K562 (cell line): Measurements from ENCODE around the gene ZNF628. TPM values are rescaled to one million over a fixed set of nuclear protein-coding genes. Genes with fewer than 3 reads are reported as not detected.

ENCODE experiments used
- ATAC-seq: fragments of 200-7000 bp; cut with Tn5 transposase; 3 replicates; pipeline ENCODE4 v1.9.1; 2020; ENCODE audit warnings: moderate library complexity
- BruUV-seq: library from RNA; stranded (reverse); fragments of 400-500 nt; replicated peaks from 2 replicates; lab custom pipeline; 2021; lab: Mats Ljungman, UMichigan
- CTCF ChIA-PET: fragments of 300-600 bp; formaldehyde crosslinking; extraction: SDS; loops from one replicate; lab custom pipeline; 2021; ENCODE audit warnings: low intra/inter-chr PET ratio; lab: Yijun Ruan, JAX
- POLR2A ChIA-PET: fragments of 300-600, 350-650 bp; sonication (Branson Sonifier 250); formaldehyde crosslinking; extraction: SDS; loops from one replicate; lab custom pipeline; 2021; ENCODE audit warnings: antibody characterized with exemption, inconsistent platforms; lab: Yijun Ruan, JAX
- DNase-seq, 4 experiments: peaks; one replicate each; pipeline versions ENCODE4 v3.0.0 to v3.0.0-alpha.2; 2011 to 2018; ENCODE audit warnings: low spot score in 3 of 4, mixed read lengths in 3 of 4; ENCODE audit errors: extremely low read depth in 1 of 4
- FAIRE-seq: peaks from 2 replicates; lab custom pipeline; 2011; peaks lifted over from hg19 to GRCh38; lab: Jason Lieb, UNC
- H2AFZ ChIP-seq: 2 replicates; pipeline ENCODE4 v1.6.0; 2011; ENCODE audit warnings: low read depth, low read length, control low read depth, inconsistent platforms
- H3K27ac ChIP-seq: fragments of 200-600 bp; 3 replicates; pipeline ENCODE4 v1.8.0; 2011; ENCODE audit warnings: low read depth, mild to moderate bottlenecking, control low read depth, inconsistent platforms, low read length, moderate library complexity, mixed read lengths; ENCODE audit errors: extremely low read depth
- H3K27me3 ChIP-seq, 2 experiments: fragments of 300-600 bp in 1 of 2; 2 replicates in 1 of 2; 3 replicates in 1 of 2; pipeline versions ENCODE4 v1.6.0 to v1.8.0; 2011; ENCODE audit warnings: inconsistent platforms in 2 of 2, low read length in 2 of 2, mild to moderate bottlenecking in 1 of 2, mixed read lengths in 1 of 2, moderate library complexity in 1 of 2; ENCODE audit not compliant: control insufficient read depth in 2 of 2, insufficient read depth in 2 of 2
- H3K36me3 ChIP-seq: fragments of 300-600 bp; 3 replicates; pipeline ENCODE4 v1.8.0; 2011; ENCODE audit warnings: mild to moderate bottlenecking, low read length, inconsistent platforms; ENCODE audit not compliant: control insufficient read depth, insufficient read depth
- H3K4me1 ChIP-seq, 2 experiments: fragments of 200-600 bp in 1 of 2; replicated peaks in 1 of 2; 2 replicates in 1 of 2; 3 replicates in 1 of 2; pipeline versions ENCODE4 v1.5.1 to v1.8.0; 2011; ENCODE audit warnings: inconsistent platforms in 2 of 2, low read length in 2 of 2, mild to moderate bottlenecking in 1 of 2, mixed read lengths in 1 of 2, moderate library complexity in 1 of 2; ENCODE audit not compliant: control insufficient read depth in 2 of 2, insufficient read depth in 2 of 2
- H3K4me2 ChIP-seq: 2 replicates; pipeline ENCODE4 v1.6.1; 2011; ENCODE audit warnings: low read length, control low read depth, inconsistent platforms, mixed read lengths; ENCODE audit not compliant: insufficient read depth
- H3K4me3 ChIP-seq: fragments of 200-600 bp; sonication (generic), shearing (Covaris generic); 2 replicates; pipeline ENCODE4 v1.5.1; 2016; ENCODE audit warnings: control low read depth, inconsistent platforms
- H3K79me2 ChIP-seq: fragments of 200-600 bp; 3 replicates; pipeline ENCODE4 v1.8.0; 2011; ENCODE audit warnings: low read length, inconsistent platforms; ENCODE audit not compliant: control insufficient read depth, insufficient read depth
- H3K9ac ChIP-seq, 2 experiments: 2 replicates each; pipeline versions ENCODE4 v1.6.0 to v1.6.1; 2011; ENCODE audit warnings: low read depth in 2 of 2, low read length in 2 of 2, control low read depth in 1 of 2, inconsistent platforms in 1 of 2, mild to moderate bottlenecking in 1 of 2, mixed read lengths in 1 of 2; ENCODE audit not compliant: insufficient read depth in 1 of 2
- H3K9me1 ChIP-seq: one replicate; pipeline ENCODE4 v1.6.0; 2011; ENCODE audit warnings: inconsistent platforms, mild to moderate bottlenecking, low read length, moderate library complexity; ENCODE audit not compliant: control insufficient read depth, insufficient read depth
- H3K9me3 ChIP-seq: replicated peaks from 2 replicates; pipeline ENCODE4 v1.5.1; 2011; ENCODE audit warnings: low read depth, low read length, inconsistent platforms; ENCODE audit not compliant: control insufficient read depth, insufficient read depth
- H4K20me1 ChIP-seq: replicated peaks from 2 replicates; pipeline ENCODE4 v1.6.1; 2011; ENCODE audit warnings: low read length, inconsistent platforms, mixed read lengths; ENCODE audit not compliant: control insufficient read depth, insufficient read depth
- ARNT ChIP-seq, 2 experiments: fragments of 450-650 bp; IDR thresholded peaks; 2 replicates each; pipeline ENCODE4 v1.6.1; 2016; ENCODE audit warnings: mild to moderate bottlenecking in 1 of 2
- CCAR2 ChIP-seq: fragments of 200-400 bp; formaldehyde crosslinking; IDR thresholded peaks from 2 replicates; pipeline ENCODE4 v1.6.1; 2017; ENCODE audit warnings: mild to moderate bottlenecking, low read depth, low read length
- FOXK2 ChIP-seq, 2 experiments: fragments of 450-650 bp; IDR thresholded peaks in 1 of 2; conservative IDR thresholded peaks in 1 of 2; 2 replicates each; pipeline ENCODE4 v1.6.1; 2016; ENCODE audit warnings: low read depth in 2 of 2, mild to moderate bottlenecking in 1 of 2
- NFE2L1 ChIP-seq: fragments of 450-650 bp; IDR thresholded peaks from 2 replicates; pipeline ENCODE4 v1.6.1; 2016; ENCODE audit warnings: missing genetic modification characterization, low read depth, mild to moderate bottlenecking, missing compliant biosample characterization, moderate library complexity, borderline replicate concordance
- RBM25 ChIP-seq: fragments of 200-400 bp; formaldehyde crosslinking; IDR thresholded peaks from 2 replicates; pipeline ENCODE4 v1.6.1; 2018; ENCODE audit warnings: low read length, low read depth, moderate library complexity; ENCODE audit not compliant: severe bottlenecking
- SMARCA4 ChIP-seq: fragments of 450-650 bp; IDR thresholded peaks from 2 replicates; pipeline ENCODE4 v1.6.1; 2016
- SREBF2 ChIP-seq: sonication (generic); formaldehyde crosslinking; IDR thresholded peaks from 2 replicates; pipeline ENCODE4 v1.4.0; 2020; ENCODE audit warnings: mild to moderate bottlenecking, missing genetic modification reagents
- TAF9B ChIP-seq: fragments of 450-650 bp; IDR thresholded peaks from 2 replicates; pipeline ENCODE4 v1.6.1; 2018; ENCODE audit warnings: mild to moderate bottlenecking; ENCODE audit not compliant: partially characterized antibody
- TEAD1 ChIP-seq, 2 experiments: fragments of 450-650 bp in 1 of 2; sonication (generic) in 1 of 2; formaldehyde crosslinking; IDR thresholded peaks; 2 replicates each; pipeline versions ENCODE4 v1.4.0 to v1.8.0; 2020 to 2022; ENCODE audit warnings: mild to moderate bottlenecking in 2 of 2, missing genetic modification reagents in 1 of 2
- TGIF2 ChIP-seq: sonication (generic); formaldehyde crosslinking; IDR thresholded peaks from 2 replicates; pipeline ENCODE4 v1.8.1; 2022; ENCODE audit warnings: mild to moderate bottlenecking, missing genetic modification reagents, moderate library complexity
- ZBED1 ChIP-seq: IDR thresholded peaks from 2 replicates; pipeline ENCODE4 v1.6.1; 2014
- ZNF165 ChIP-seq: fragments of 250-450 bp; sonication (Bioruptor Pico); IDR thresholded peaks from 2 replicates; pipeline ENCODE4 v1.4.0; 2020; ENCODE audit warnings: borderline replicate concordance
- ZNF431 ChIP-seq: sonication (generic); formaldehyde crosslinking; IDR thresholded peaks from 2 replicates; pipeline ENCODE4 v1.8.0; 2022; ENCODE audit warnings: mild to moderate bottlenecking, missing genetic modification reagents
- ZNF830 ChIP-seq: fragments of 250-450 bp; sonication (Bioruptor Pico); IDR thresholded peaks from 2 replicates; pipeline ENCODE4 v1.5.0; 2021; ENCODE audit warnings: mild to moderate bottlenecking
- WGBS: fragments of 100-300 bp; shearing (Covaris generic); methylation state at CpG from one replicate; pipeline ENCODE4 v1.1.6; 2016; ENCODE audit warnings: low coverage, mixed read lengths; ENCODE audit not compliant: insufficient coverage; ENCODE audit errors: missing lambda C conversion rate; 5-methylcytosine and 5-hydroxymethylcytosine counted together
- in situ Hi-C: fragments of 300-500 bp; cut with MboI; formaldehyde crosslinking; loops from 4 replicates; pipeline ENCODE4 v1.15.0; 2018; ENCODE audit warnings: inconsistent platforms, mixed read lengths
- intact Hi-C: fragments of 100-400 bp; cut with micrococcal nuclease; formaldehyde crosslinking; loops from 2 replicates; pipeline ENCODE4 v1.14.2; 2022
- polyA plus RNA-seq, 8 experiments: library from polyadenylated mRNA; depleted of rRNA in 4 of 8; stranded (reverse) in 5 of 8; unstranded in 3 of 8; fragments of >200 nt; fragmentation: Nextera tagmentation in 2 of 8; fragmentation: Illumina TruSeq in 1 of 8; extraction: Ambion mirVana in 2 of 8; extraction: Trizol in 1 of 8; gene quantifications; 2 replicates each; pipeline versions ENCODE4 v1.2.1 to v1.2.3, GENCODE V29; 2011 to 2014; ENCODE audit warnings: inconsistent platforms in 1 of 8, missing spikeins in 1 of 8
- total RNA-seq, 7 experiments: library from RNA; depleted of rRNA in 6 of 7; stranded (reverse); fragments of >200 nt in 6 of 7; fragmentation: Illumina TruSeq in 2 of 7; extraction: Trizol in 2 of 7; gene quantifications; 2 replicates each; pipeline versions ENCODE4 v1.2.1 to v1.2.3, GENCODE V29; 2011 to 2021; ENCODE audit warnings: low replicate concordance in 1 of 7
- TF ChIP-seq, protein P1 (sequence below): sonication (generic); formaldehyde crosslinking; IDR thresholded peaks from 2 replicates; pipeline ENCODE4 v1.8.0; 2022; ENCODE audit warnings: mild to moderate bottlenecking, missing genetic modification reagents
- TF ChIP-seq, protein P2 (sequence below): sonication (generic); formaldehyde crosslinking; IDR thresholded peaks from 2 replicates; pipeline ENCODE4 v1.9.0; 2022; ENCODE audit warnings: mild to moderate bottlenecking, missing genetic modification reagents
- TF ChIP-seq, protein P3 (sequence below): sonication (generic); formaldehyde crosslinking; IDR thresholded peaks from 2 replicates; pipeline ENCODE4 v1.9.0; 2022; ENCODE audit warnings: mild to moderate bottlenecking, missing genetic modification reagents

The ZNF628 gene
- total and polyA plus RNA-seq, 9 of the 15 experiments (the other 6 are each of a cell fraction or from before 2014, with no cell fraction given): 0.13 to 13.6 (median 2.2) TPM; not detected in 3

DNA sequence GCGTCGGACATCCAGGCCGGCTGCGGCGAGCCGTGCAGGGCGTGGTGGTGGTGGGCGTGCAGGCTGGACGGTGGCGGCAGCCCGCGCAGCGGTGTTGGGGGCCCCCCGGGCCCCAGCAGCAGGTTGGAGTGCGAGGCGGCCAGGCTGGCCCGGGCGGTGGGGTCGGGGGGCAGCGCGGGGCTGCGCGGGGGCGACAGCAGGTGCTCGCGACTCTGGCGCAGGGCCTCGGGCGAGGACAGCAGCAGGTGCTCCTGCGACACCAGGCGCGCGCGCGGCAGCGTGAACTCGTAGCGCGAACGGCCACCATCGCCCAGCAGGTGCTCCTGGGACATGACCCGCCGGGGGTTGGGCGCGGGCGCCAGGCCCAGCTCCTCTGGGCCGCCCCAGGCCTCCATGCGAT is 43.1 kb upstream of the ZNF628 start:
- in situ Hi-C loops (loop anchor here (25.0 kb wide), 1 partner anchor 771 kb away; the partner anchor contains the start of gene LILRB4), intact Hi-C loops (no loop called here)
- BruUV-seq: no TSS peak
- ChIA-PET CTCF (no interaction called here), POLR2A (interaction anchor here (0.6 kb wide), 1 partner anchor 38 kb away, joined by 3 read pairs; no protein-coding TSS in a partner anchor)
- no peak for DNase-seq
- Histone ChIP-seq H3K4me1 (peaks cover 0 to 18% of the 10 kb centered on the region in 2 experiments; a peak in 2 of 5 replicates), H3K4me3 (no peak overlapping the region), H3K79me2 (no peaks in the 10 kb centered on the region), H3K27ac (no peak overlapping the region), H3K9me1 (no peaks in the 10 kb centered on the region), H3K4me2 (no peak overlapping the region), H3K9me3 (no peaks in the 10 kb centered on the region), H3K36me3 (no peaks in the 10 kb centered on the region), H2AFZ (no peak overlapping the region), H3K9ac (no peak overlapping the region), H3K27me3 (peaks cover 0 to 13% of the 10 kb centered on the region in 2 experiments; a peak in 2 of 5 replicates), H4K20me1 (peaks cover 4% of the 10 kb centered on the region)
- 77% methylated on average over 25 of the region's 48 CpGs for WGBS
- TF ChIP-seq, protein P1, sequence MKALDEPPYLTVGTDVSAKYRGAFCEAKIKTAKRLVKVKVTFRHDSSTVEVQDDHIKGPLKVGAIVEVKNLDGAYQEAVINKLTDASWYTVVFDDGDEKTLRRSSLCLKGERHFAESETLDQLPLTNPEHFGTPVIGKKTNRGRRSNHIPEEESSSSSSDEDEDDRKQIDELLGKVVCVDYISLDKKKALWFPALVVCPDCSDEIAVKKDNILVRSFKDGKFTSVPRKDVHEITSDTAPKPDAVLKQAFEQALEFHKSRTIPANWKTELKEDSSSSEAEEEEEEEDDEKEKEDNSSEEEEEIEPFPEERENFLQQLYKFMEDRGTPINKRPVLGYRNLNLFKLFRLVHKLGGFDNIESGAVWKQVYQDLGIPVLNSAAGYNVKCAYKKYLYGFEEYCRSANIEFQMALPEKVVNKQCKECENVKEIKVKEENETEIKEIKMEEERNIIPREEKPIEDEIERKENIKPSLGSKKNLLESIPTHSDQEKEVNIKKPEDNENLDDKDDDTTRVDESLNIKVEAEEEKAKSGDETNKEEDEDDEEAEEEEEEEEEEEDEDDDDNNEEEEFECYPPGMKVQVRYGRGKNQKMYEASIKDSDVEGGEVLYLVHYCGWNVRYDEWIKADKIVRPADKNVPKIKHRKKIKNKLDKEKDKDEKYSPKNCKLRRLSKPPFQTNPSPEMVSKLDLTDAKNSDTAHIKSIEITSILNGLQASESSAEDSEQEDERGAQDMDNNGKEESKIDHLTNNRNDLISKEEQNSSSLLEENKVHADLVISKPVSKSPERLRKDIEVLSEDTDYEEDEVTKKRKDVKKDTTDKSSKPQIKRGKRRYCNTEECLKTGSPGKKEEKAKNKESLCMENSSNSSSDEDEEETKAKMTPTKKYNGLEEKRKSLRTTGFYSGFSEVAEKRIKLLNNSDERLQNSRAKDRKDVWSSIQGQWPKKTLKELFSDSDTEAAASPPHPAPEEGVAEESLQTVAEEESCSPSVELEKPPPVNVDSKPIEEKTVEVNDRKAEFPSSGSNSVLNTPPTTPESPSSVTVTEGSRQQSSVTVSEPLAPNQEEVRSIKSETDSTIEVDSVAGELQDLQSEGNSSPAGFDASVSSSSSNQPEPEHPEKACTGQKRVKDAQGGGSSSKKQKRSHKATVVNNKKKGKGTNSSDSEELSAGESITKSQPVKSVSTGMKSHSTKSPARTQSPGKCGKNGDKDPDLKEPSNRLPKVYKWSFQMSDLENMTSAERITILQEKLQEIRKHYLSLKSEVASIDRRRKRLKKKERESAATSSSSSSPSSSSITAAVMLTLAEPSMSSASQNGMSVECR (CRISPR knock-in tag): no peak
- TF ChIP-seq TGIF2: no peak
- TF ChIP-seq TAF9B: no peak
- TF ChIP-seq ZNF830 (CRISPR knock-in tag): no peak
- no peak for TF ChIP-seq TEAD1 (CRISPR knock-in tag; IDR thresholded peaks at IDR 0.05)
- TF ChIP-seq, protein P2, sequence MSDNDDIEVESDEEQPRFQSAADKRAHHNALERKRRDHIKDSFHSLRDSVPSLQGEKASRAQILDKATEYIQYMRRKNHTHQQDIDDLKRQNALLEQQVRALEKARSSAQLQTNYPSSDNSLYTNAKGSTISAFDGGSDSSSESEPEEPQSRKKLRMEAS (CRISPR knock-in tag): no peak
- no peak for TF ChIP-seq SREBF2
- no peak for TF ChIP-seq ZNF165 (CRISPR knock-in tag)
- TF ChIP-seq ZNF431 (CRISPR knock-in tag): no peak
- TF ChIP-seq ARNT (IDR thresholded peaks at IDR 0.05): no peak
- TF ChIP-seq NFE2L1 (tag): no peak
- no peak for TF ChIP-seq FOXK2 (conservative IDR thresholded peaks at IDR 0.05 in 1 of 2, IDR thresholded peaks at IDR 0.05 in 1 of 2; ENCODE audit: low read depth in 2 of 2)
- TF ChIP-seq, protein P3, sequence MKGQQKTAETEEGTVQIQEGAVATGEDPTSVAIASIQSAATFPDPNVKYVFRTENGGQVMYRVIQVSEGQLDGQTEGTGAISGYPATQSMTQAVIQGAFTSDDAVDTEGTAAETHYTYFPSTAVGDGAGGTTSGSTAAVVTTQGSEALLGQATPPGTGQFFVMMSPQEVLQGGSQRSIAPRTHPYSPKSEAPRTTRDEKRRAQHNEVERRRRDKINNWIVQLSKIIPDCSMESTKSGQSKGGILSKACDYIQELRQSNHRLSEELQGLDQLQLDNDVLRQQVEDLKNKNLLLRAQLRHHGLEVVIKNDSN: no peak
- no peak for TF ChIP-seq ZBED1
- TF ChIP-seq SMARCA4: no peak
- no peak for TF ChIP-seq CCAR2
- no peak for TF ChIP-seq RBM25
- no peak for ATAC-seq
- no peak for FAIRE-seq
